ENCODE results near the gene DNAH10.

GRCh38 chr12:123941000-123941399, 178.9 kb downstream of the DNAH10 start:
- TF ChIP-seq EP300 (IDR thresholded peaks at IDR 0.05; ENCODE audit: borderline replicate concordance) (no peak), RAD21 (IDR thresholded peaks at IDR 0.05; ENCODE audit: low read depth) (no peak), MAX (IDR thresholded peaks at IDR 0.05) (no peak), CEBPB (IDR thresholded peaks at IDR 0.05) (no peak), TAF1 (IDR thresholded peaks at IDR 0.05; ENCODE audit: low read depth) (no peak), NFIC (IDR thresholded peaks at IDR 0.05) (no peak), TCF12 (IDR thresholded peaks at IDR 0.05; ENCODE audit: low read depth) (no peak), YY1 (IDR thresholded peaks at IDR 0.05; ENCODE audit: low read depth) (no peak), REST (IDR thresholded peaks at IDR 0.05; ENCODE audit: low read depth) (no peak), USF1 (IDR thresholded peaks at IDR 0.05) (no peak), CREB1 (IDR thresholded peaks at IDR 0.05; ENCODE audit: low read depth) (no peak), FOXM1 (IDR thresholded peaks at IDR 0.05; ENCODE audit: borderline replicate concordance, low read depth) (no peak)

All from Ishikawa (cell line).